Right lobe of liver (tissue), 6 donors: ENCODE results near the gene ZNF207. TPM values are rescaled to one million over a fixed set of nuclear protein-coding genes. Genes with fewer than 3 reads are reported as not detected.
A peak's percentile ranks its signal among the peaks of the same experiment; 100 is the strongest.

Experiments used
- ATAC-seq, 4 donors: fragments of 200-7000 bp; cut with Tn5 transposase; one replicate each; pipeline ENCODE4 v1.9.1; 2020; ENCODE audit warnings: mild to moderate bottlenecking in 4 of 4, moderate library complexity in 4 of 4
- DNase-seq, 3 donors: peaks; one replicate each; pipeline ENCODE4 v3.0.0-alpha.2; 2020
- H3K27ac ChIP-seq, 3 donors: fragments of 200-600 bp; one replicate each; pipeline ENCODE4 v1.8.0; 2022
- H3K27me3 ChIP-seq, 2 donors: fragments of 200-600 bp; one replicate each; pipeline ENCODE4 v1.8.0; 2022
- H3K36me3 ChIP-seq, 4 donors: fragments of 200-600 bp; sonication (generic) in 1 of 4; one replicate each; pipeline versions ENCODE4 v1.5.1 to v1.8.0; 2017 to 2022; ENCODE audit warnings: control low read depth in 1 of 4
- H3K4me1 ChIP-seq, 4 donors: fragments of 200-600 bp; sonication (generic) in 1 of 4; one replicate each; pipeline versions ENCODE4 v1.5.1 to v1.8.0; 2017 to 2022; ENCODE audit warnings: control low read depth in 1 of 4
- H3K4me3 ChIP-seq, 3 donors: fragments of 200-600 bp; one replicate each; pipeline ENCODE4 v1.8.0; 2022
- H3K9me3 ChIP-seq, 4 donors: fragments of 200-600 bp; sonication (generic) in 1 of 4; one replicate each; pipeline versions ENCODE4 v1.5.1 to v1.8.0; 2017 to 2022; ENCODE audit warnings: control low read depth in 1 of 4
- CTCF ChIP-seq, 4 donors: fragments of 200-600 bp in 3 of 4; fragments of 450-650 bp in 1 of 4; IDR thresholded peaks; one replicate each; pipeline versions ENCODE4 v1.5.1 to v1.8.0; 2016 to 2022; ENCODE audit warnings: antibody characterized with exemption in 4 of 4, mild to moderate bottlenecking in 2 of 4
- POLR2A ChIP-seq: fragments of 450-650 bp; IDR thresholded peaks from one replicate; pipeline ENCODE4 v1.6.1; 2017; ENCODE audit warnings: antibody characterized with exemption, mild to moderate bottlenecking
- WGBS: methylation state at CpG from one replicate; pipeline ENCODE4 v1.1.6; 2018; ENCODE audit warnings: low coverage, low lambda C conversion rate; ENCODE audit not compliant: insufficient coverage; ENCODE audit errors: missing lambda C conversion rate; 5-methylcytosine and 5-hydroxymethylcytosine counted together
- intact Hi-C, 2 donors: fragments of 100-400 bp; cut with DNase I; formaldehyde crosslinking; loops; one replicate each; pipeline versions ENCODE4 v1.11.2 to v1.14.1; 2022
- total RNA-seq, 6 experiments: library from RNA; depleted of rRNA in 2 of 6; stranded (reverse); fragments of >200 nt in 2 of 6; fragmentation: NEBNext Ultra II Directional in 3 of 6; extraction: Animal tissue kit (Norgen Biotek cat#: 25700) in 3 of 6; gene quantifications; one replicate each; pipeline versions ENCODE4 v1.1.0 to v1.2.4, GENCODE V29; 2016 to 2023
- donor health status: DM: no; HTN: yes; CAD: no.
- donor health status: DM: no; HTN: no; CAD: no.
- donor health status: DM: no; HTN: no; CAD: no.
- donor health status: DM: no; HTN: yes; CAD: no.
- donor health status: DM: no; HTN: yes; CAD: no.

Gene ZNF207
- total RNA-seq, 6 experiments from 2014 or later, result 48.0 to 91.1 (median 68.7) TPM

DNA sequence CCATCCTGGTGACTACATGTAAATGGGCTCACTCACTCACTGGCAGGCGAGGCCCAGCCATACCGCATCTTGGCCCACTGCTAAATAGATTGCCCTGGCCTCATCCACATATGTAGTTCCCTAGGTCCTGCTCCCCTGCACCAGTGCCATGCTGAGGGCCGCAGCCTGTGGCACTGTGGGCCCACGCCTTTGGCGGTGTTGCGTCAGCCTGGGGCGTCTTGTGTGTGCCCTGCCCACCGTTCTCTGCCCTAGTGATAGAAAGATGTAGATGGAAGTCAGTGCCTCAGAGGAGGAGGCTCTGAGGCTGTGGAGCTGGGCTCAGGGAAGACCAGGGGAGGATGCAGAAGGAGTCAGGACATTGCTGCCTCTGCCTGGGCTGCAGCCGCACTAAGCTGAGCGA is 26.9 kb upstream of the ZNF207 start:
- TF ChIP-seq POLR2A, result no peak
- no peak for TF ChIP-seq CTCF (IDR thresholded peaks at IDR 0.05)
- no peak for ATAC-seq
- Histone ChIP-seq H3K36me3 (no peaks in the 10 kb centered on the region), H3K4me1 (no peaks in the 10 kb centered on the region), H3K9me3 (no peaks in the 10 kb centered on the region), H3K4me3 (no peak overlapping the region), H3K27me3 (no peaks in the 10 kb centered on the region), H3K27ac (no peak overlapping the region)
- WGBS, result 100% methylated on average over 2 of the region's 10 CpGs
- no peak for DNase-seq
- intact Hi-C loops, result loop anchor here (5.0 kb wide), 2 partner anchors 66 to 71 kb away; no protein-coding TSS in a partner anchor

DNA sequence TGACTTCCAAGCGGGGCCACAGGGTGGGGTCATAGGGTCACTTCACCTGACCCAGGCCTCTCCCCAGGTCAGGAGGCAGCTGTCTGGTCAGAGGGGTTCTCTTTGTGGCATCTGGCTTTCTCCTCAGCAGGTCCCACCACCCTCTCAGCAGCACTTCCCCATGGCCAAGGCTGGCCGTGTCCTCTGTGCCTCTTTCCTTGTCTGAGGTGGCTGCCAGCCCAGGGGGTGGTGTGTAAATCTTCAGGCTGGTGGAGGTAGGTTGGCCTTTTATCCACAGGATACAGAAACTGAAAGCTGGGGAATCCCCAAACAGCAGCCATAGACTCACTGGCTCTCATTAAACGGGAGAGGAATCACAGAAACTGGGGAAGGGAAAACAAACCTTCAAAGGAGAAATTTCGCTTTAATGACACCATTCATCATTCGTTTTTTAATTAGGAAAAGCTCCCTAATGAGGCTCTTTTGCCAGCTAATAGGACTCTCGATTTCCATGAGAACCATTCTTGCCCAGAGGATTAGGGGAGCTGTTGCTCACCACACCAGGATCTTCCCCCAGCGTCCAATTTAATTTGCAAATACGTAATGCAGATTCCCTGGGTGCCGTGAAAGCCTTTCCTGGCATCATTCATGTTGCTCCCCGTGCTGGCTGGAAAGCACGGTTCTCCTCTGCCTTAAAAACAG is 26.0 kb upstream of the ZNF207 start:
- peak overlapping the region; percentile 1 to 47 (median 28) for H3K4me3 ChIP-seq

DNA sequence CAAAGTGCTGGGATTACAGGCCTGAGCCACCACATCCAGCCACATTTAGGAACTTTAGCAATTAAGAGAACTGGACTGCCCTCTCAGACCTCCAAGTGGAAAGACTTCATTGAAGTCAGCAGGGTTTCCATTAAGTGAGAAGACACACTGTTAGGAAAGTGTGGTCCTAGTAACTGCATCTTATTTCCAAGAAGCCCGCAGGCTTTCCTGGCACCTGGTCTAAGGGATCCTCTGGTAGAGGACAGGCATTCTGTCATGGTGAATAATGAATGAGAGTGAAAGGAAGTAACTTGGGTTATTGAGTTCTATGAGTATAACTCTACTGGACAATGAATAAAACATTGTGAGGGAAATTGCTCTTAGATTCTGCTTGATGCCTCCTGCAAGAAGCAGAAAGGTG is 22.0 kb upstream of the ZNF207 start:
- intact Hi-C loops, result no loop called here
- Histone ChIP-seq H3K4me3 (no peak overlapping the region), H3K36me3 (no peaks in the 10 kb centered on the region), H3K9me3 (no peaks in the 10 kb centered on the region), H3K27me3 (no peaks in the 10 kb centered on the region), H3K27ac (no peak overlapping the region), H3K4me1 (no peaks in the 10 kb centered on the region)
- ATAC-seq (no peak), DNase-seq (no peak)
- WGBS, result no CpG with 5 or more reads among the region's 1 CpG
- no peak for TF ChIP-seq POLR2A
- TF ChIP-seq CTCF (IDR thresholded peaks at IDR 0.05), result no peak

More for the DNA sequence above, 26.0 kb upstream of the ZNF207 start:
- WGBS, result 14% methylated on average over 11 of the region's 11 CpGs
- H3K9me3 ChIP-seq, result no peaks in the 10 kb centered on the region
- TF ChIP-seq CTCF (IDR thresholded peaks at IDR 0.05), result no peak
- TF ChIP-seq POLR2A, result no peak
- H3K27ac ChIP-seq, result peak overlapping the region in 2 of 3 donors; percentile 49 to 55
- DNase-seq, result peak in 2 of 3 donors; percentile 69 to 74
- H3K36me3 ChIP-seq, result no peaks in the 10 kb centered on the region
- no peaks in the 10 kb centered on the region for H3K4me1 ChIP-seq
- intact Hi-C loops, result loop anchor here (5.0 kb wide), 2 partner anchors 67 to 72 kb away; no protein-coding TSS in a partner anchor
- no peaks in the 10 kb centered on the region for H3K27me3 ChIP-seq
- ATAC-seq, result peak; percentile 78 to 88 (median 80)

DNA sequence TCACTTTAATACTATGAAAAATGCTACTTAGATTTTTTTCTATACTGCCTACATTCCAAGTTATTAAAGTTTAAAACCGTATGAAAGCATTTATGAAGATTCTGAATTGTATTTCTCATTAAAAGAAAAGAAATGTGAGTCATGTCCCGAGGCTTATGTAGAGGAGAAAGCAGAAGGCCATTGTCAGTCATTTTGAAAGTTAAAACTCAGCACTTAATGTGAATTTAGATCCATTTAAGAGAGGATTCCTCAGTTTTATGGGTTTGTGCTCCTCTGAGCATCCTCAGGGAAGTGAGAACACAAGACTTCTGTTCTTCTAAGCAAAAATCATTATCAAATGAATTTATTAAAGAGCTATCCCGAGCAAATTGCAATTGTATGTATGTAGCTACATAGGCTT is 19.8 kb upstream of the ZNF207 start:
- ATAC-seq, result no peak
- WGBS, result 70% methylated on average over 3 of the region's 3 CpGs
- H3K36me3 ChIP-seq, result peaks cover 0 to 16% (median 0%) of the 10 kb centered on the region in 4 donors
- intact Hi-C loops, result no loop called here
- TF ChIP-seq POLR2A (no peak), CTCF (IDR thresholded peaks at IDR 0.05) (no peak)
- no peak overlapping the region for H3K4me3 ChIP-seq
- H3K4me1 ChIP-seq, result no peaks in the 10 kb centered on the region
- no peaks in the 10 kb centered on the region for H3K27me3 ChIP-seq
- DNase-seq, result no peak
- no peak overlapping the region for H3K27ac ChIP-seq
- no peaks in the 10 kb centered on the region for H3K9me3 ChIP-seq
